K562 (cell line): ENCODE measurements around the gene ULK3. TPM values are rescaled to one million over a fixed set of nuclear protein-coding genes. Genes with fewer than 3 reads are reported as not detected.

Experiments
- CBX1 ChIP-seq: sonication (generic); IDR thresholded peaks from 2 replicates; pipeline ENCODE4 v1.6.1; 2016; ENCODE audit warnings: antibody characterized with exemption, low read depth, mild to moderate bottlenecking
- CHD7 ChIP-seq: fragments of 200-600 bp; sonication (generic); IDR thresholded peaks from one replicate; pipeline ENCODE4 v1.6.1; 2012; ENCODE audit warnings: mild to moderate bottlenecking, low read depth, low read length, inconsistent platforms
- CSDE1 ChIP-seq, 2 experiments: fragments of 450-650 bp; IDR thresholded peaks; 2 replicates each; pipeline ENCODE4 v1.6.1; 2016; ENCODE audit warnings: mild to moderate bottlenecking in 1 of 2
- FUS ChIP-seq: fragments of 200-400 bp; formaldehyde crosslinking; optimal IDR thresholded peaks from 2 replicates; pipeline ENCODE3; 2017; ENCODE audit warnings: low read depth, low read length
- GABPA ChIP-seq: fragments of 200-800 bp; sonication (Bioruptor generic); conservative IDR thresholded peaks from 2 replicates; pipeline ENCODE4 v1.6.1; 2016; ENCODE audit warnings: low read depth, missing genetic modification characterization, missing compliant biosample characterization
- GATA2 ChIP-seq: sonication (generic); formaldehyde crosslinking; IDR thresholded peaks from 2 replicates; pipeline ENCODE4 v1.4.0; 2020; ENCODE audit warnings: mild to moderate bottlenecking, missing genetic modification reagents
- IFI16 ChIP-seq: fragments of 250-450 bp; sonication (Bioruptor Pico); IDR thresholded peaks from 2 replicates; pipeline ENCODE4 v2.1.2; 2022; ENCODE audit warnings: mild to moderate bottlenecking, inconsistent platforms
- KLF16 ChIP-seq: IDR thresholded peaks from 2 replicates; pipeline ENCODE4 v1.6.1; 2016; ENCODE audit warnings: antibody characterized with exemption
- LEF1 ChIP-seq: fragments of 450-650 bp; IDR thresholded peaks from 2 replicates; pipeline ENCODE4 v1.6.1; 2016; ENCODE audit warnings: mild to moderate bottlenecking
- MCM2 ChIP-seq: fragments of 450-650 bp; IDR thresholded peaks from 2 replicates; pipeline ENCODE4 v1.6.1; 2017; ENCODE audit warnings: low read depth, mild to moderate bottlenecking
- MTA1 ChIP-seq: fragments of 450-650 bp; IDR thresholded peaks from 2 replicates; pipeline ENCODE4 v1.6.1; 2017; ENCODE audit warnings: borderline replicate concordance
- RFX1 ChIP-seq: fragments of 450-650 bp; IDR thresholded peaks from 2 replicates; pipeline ENCODE4 v1.6.1; 2016; ENCODE audit warnings: mild to moderate bottlenecking, moderate library complexity
- TBP ChIP-seq: optimal IDR thresholded peaks from 2 replicates; pipeline ENCODE3; 2011; ENCODE audit warnings: low read depth, low read length, improper control_type of control experiment
- ZNF354B ChIP-seq: fragments of 250-450 bp; sonication (Bioruptor Pico); IDR thresholded peaks from 2 replicates; pipeline ENCODE4 v1.4.0; 2020
- ZNF395 ChIP-seq: fragments of 200-800 bp; sonication (Bioruptor generic); IDR thresholded peaks from 2 replicates; pipeline ENCODE4 v1.6.1; 2017; ENCODE audit warnings: missing genetic modification characterization, missing compliant biosample characterization
- ZNF75A ChIP-seq: fragments of 450-650 bp; formaldehyde crosslinking; IDR thresholded peaks from 2 replicates; pipeline ENCODE4 v1.4.0; 2020; ENCODE audit warnings: mild to moderate bottlenecking
- polyA plus RNA-seq, 8 experiments: library from polyadenylated mRNA; depleted of rRNA in 4 of 8; stranded (reverse) in 5 of 8; unstranded in 3 of 8; fragments of >200 nt; fragmentation: Nextera tagmentation in 2 of 8; fragmentation: Illumina TruSeq in 1 of 8; extraction: Ambion mirVana in 2 of 8; extraction: Trizol in 1 of 8; gene quantifications; 2 replicates each; pipeline versions ENCODE4 v1.2.1 to v1.2.3, GENCODE V29; 2011 to 2014; ENCODE audit warnings: inconsistent platforms in 1 of 8, missing spikeins in 1 of 8
- total RNA-seq, 7 experiments: library from RNA; depleted of rRNA in 6 of 7; stranded (reverse); fragments of >200 nt in 6 of 7; fragmentation: Illumina TruSeq in 2 of 7; extraction: Trizol in 2 of 7; gene quantifications; 2 replicates each; pipeline versions ENCODE4 v1.2.1 to v1.2.3, GENCODE V29; 2011 to 2021; ENCODE audit warnings: low replicate concordance in 1 of 7
- TF ChIP-seq, protein P1 (sequence below): sonication (generic); formaldehyde crosslinking; IDR thresholded peaks from 2 replicates; pipeline ENCODE4 v1.8.1; 2022; ENCODE audit warnings: missing genetic modification reagents

The ULK3 gene
- total and polyA plus RNA-seq, 9 of the 15 experiments (the other 6 are each of a cell fraction or from before 2014, with no cell fraction given) = 0.68 to 68.0 (median 34.9) TPM

GRCh38 chr15:74889390-74889882 lies 46.5 kb upstream of the ULK3 start (continued):
- no peak for TF ChIP-seq CHD7
- TF ChIP-seq MTA1 = no peak
- no peak for TF ChIP-seq IFI16 (CRISPR knock-in tag)
- no peak for TF ChIP-seq ZNF75A
- 0 out of 2 replicates have a peak, but pooled peaks have one; percentile 13 for TF ChIP-seq CBX1
- TF ChIP-seq TBP = peak; percentile 10
- 0 out of 2 replicates have a peak, but pooled peaks have one; percentile 21 for TF ChIP-seq LEF1
- no peak for TF ChIP-seq GATA2 (CRISPR knock-in tag)
- no peak for TF ChIP-seq RFX1
- TF ChIP-seq ZNF395 (CRISPR knock-in tag) = no peak
- TF ChIP-seq KLF16 = no peak
- TF ChIP-seq CSDE1 (IDR thresholded peaks at IDR 0.05) = no peak
- no peak for TF ChIP-seq ZNF354B (CRISPR knock-in tag)
- TF ChIP-seq, protein P1, sequence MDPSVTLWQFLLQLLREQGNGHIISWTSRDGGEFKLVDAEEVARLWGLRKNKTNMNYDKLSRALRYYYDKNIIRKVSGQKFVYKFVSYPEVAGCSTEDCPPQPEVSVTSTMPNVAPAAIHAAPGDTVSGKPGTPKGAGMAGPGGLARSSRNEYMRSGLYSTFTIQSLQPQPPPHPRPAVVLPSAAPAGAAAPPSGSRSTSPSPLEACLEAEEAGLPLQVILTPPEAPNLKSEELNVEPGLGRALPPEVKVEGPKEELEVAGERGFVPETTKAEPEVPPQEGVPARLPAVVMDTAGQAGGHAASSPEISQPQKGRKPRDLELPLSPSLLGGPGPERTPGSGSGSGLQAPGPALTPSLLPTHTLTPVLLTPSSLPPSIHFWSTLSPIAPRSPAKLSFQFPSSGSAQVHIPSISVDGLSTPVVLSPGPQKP = no peak
- peak; percentile 56 for TF ChIP-seq GABPA
- TF ChIP-seq FUS = no peak
- TF ChIP-seq MCM2 = no peak
